Colonic mucosa (tissue), 4 donors: ENCODE measurements around the gene MUSTN1. TPM values are rescaled to one million over a fixed set of nuclear protein-coding genes. Genes with fewer than 3 reads are reported as not detected.

Source experiments
- DNase-seq: peaks from one replicate; pipeline ENCODE4 v3.0.0-alpha.2; 2020
- H3K27ac ChIP-seq: fragments of 200-600 bp; one replicate; pipeline ENCODE4 v1.8.0; 2021
- H3K27me3 ChIP-seq: fragments of 200-600 bp; one replicate; pipeline ENCODE4 v1.8.0; 2021
- H3K36me3 ChIP-seq: fragments of 200-600 bp; one replicate; pipeline ENCODE4 v1.8.0; 2021
- H3K4me1 ChIP-seq: fragments of 200-600 bp; one replicate; pipeline ENCODE4 v1.8.0; 2021; ENCODE audit warnings: mild to moderate bottlenecking
- H3K4me3 ChIP-seq: fragments of 200-600 bp; one replicate; pipeline ENCODE4 v1.8.0; 2021
- H3K9ac ChIP-seq, 2 donors: one replicate each; pipeline ENCODE4 v1.7.0; 2013; ENCODE audit warnings: control low read depth in 2 of 2, low read depth in 2 of 2, low read length in 2 of 2
- H3K9me3 ChIP-seq: fragments of 200-600 bp; one replicate; pipeline ENCODE4 v1.8.0; 2021
- intact Hi-C: fragments of 100-400 bp; cut with DNase I; formaldehyde crosslinking; loops from one replicate; pipeline ENCODE4 v1.14.1; 2022
- total RNA-seq, 2 donors: library from RNA; stranded (reverse); fragmentation: NEBNext Ultra II Directional in 1 of 2; extraction: Animal tissue kit (Norgen Biotek cat#: 25700) in 1 of 2; gene quantifications; one replicate each; pipeline ENCODE4 v1.2.1, GENCODE V29; 2021
- TF ChIP-seq, protein P1 (sequence below): fragments of 200-600 bp; IDR thresholded peaks from one replicate; pipeline ENCODE4 v1.8.0; 2022; ENCODE audit warnings: antibody characterized with exemption, mild to moderate bottlenecking
- donor health status: healthy.
- donor health status: DM: no; HTN: no; CAD: no.
- donor health status: DM: no; HTN: no; CAD: no.

The MUSTN1 gene
- total RNA-seq: 1 to 10 TPM; 1.5 to 3.2 TPM

DNA sequence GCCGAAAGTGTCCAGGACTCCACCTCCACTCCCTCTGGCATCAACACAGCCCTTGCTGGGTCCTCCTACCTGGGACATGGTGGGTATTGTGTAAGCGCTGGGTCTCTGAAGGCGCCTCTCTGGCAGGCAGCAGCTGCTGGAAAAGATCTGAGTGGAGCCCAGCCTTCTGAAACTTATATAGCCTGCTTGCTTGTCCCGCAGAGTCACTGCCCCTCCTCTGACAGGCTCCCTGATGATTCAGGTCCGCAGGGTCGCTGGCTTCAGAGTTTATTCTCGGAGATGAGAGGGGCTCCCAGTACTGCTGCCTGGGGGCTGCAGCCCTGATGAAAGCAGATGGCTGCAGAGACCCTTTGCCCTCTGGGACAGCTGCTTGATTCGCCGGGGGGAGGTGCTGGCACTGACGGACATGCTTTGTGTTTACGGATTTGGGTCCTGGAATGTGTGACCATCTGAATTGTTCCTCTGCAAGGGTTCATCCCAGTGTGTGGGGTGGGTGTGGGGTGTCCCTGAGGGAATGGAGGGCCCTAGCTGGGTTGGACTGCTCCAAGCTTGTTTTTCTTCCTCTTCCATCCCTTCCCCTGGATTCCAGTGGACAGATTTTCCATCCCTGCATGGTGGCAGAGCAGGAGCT, at the start of gene MUSTN1:
Gene MUSTN1 (minus strand): TSS at position 149 of the 631 bp plus-strand sequence. CDS start 71 bp downstream, at position 78.
- Histone ChIP-seq H3K9ac (no peak within 1 kb of the TSS), H3K27ac (no peak within 1 kb of the TSS), H3K9me3 (no peaks in the 10 kb centered on the region), H3K27me3 (no peaks in the 10 kb centered on the region), H3K36me3 (no peaks in the 10 kb centered on the region), H3K4me1 (no peaks in the 10 kb centered on the region), H3K4me3 (no peak within 1 kb of the TSS)
- no peak for DNase-seq
- TF ChIP-seq, protein P1, sequence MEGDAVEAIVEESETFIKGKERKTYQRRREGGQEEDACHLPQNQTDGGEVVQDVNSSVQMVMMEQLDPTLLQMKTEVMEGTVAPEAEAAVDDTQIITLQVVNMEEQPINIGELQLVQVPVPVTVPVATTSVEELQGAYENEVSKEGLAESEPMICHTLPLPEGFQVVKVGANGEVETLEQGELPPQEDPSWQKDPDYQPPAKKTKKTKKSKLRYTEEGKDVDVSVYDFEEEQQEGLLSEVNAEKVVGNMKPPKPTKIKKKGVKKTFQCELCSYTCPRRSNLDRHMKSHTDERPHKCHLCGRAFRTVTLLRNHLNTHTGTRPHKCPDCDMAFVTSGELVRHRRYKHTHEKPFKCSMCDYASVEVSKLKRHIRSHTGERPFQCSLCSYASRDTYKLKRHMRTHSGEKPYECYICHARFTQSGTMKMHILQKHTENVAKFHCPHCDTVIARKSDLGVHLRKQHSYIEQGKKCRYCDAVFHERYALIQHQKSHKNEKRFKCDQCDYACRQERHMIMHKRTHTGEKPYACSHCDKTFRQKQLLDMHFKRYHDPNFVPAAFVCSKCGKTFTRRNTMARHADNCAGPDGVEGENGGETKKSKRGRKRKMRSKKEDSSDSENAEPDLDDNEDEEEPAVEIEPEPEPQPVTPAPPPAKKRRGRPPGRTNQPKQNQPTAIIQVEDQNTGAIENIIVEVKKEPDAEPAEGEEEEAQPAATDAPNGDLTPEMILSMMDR: no peak
- intact Hi-C loops: no loop called here

DNA sequence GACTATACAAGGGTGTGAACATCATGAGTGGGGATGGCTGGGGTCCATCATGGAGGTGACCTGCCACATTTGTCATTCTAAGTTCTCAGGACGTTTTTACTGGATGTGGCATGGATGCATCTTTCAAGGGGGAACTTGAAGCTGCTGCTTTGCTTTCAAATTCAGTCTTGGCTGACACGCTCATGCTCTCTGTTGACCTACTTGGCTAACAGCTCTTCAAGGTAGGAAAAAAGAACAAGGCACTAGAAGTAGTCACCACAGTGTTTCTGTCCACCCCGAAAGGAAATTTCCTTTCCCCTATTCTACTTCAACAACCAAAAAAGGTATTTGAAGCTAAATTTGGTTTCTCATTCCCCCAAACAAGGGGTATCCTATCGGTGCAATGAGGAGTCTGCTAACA, 47.6 kb upstream of the MUSTN1 start:
- H3K9ac ChIP-seq: no peak overlapping the region
- H3K27me3 ChIP-seq: no peaks in the 10 kb centered on the region
- no peak for DNase-seq
- H3K4me1 ChIP-seq: no peaks in the 10 kb centered on the region
- no peak overlapping the region for H3K4me3 ChIP-seq
- H3K36me3 ChIP-seq: no peaks in the 10 kb centered on the region
- no peaks in the 10 kb centered on the region for H3K9me3 ChIP-seq
- no peak overlapping the region for H3K27ac ChIP-seq
- intact Hi-C loops: no loop called here
- TF ChIP-seq, protein P1: no peak

DNA sequence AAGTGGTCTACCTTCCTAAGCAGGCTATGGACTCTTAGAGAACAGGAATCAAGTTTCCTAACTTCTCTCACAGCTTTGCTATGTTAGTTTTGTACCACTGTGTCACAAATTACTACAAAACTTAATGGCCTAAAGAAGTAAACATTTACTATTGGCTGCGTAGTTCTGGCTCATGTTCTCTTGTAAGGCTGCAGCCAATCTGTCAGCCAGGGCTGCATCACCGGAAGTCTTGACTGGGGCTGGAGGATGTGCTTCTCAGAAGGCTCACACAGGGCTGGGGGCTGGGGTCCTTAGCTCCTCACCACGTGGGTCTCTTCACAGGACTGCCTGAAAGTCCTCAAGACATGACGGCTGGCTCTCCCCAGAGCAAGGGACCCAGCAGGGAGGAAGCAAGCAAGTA, 47.1 kb upstream of the MUSTN1 start:
- Histone ChIP-seq H3K4me1 (no peaks in the 10 kb centered on the region), H3K27ac (no peak overlapping the region), H3K27me3 (no peaks in the 10 kb centered on the region), H3K9me3 (no peaks in the 10 kb centered on the region), H3K9ac (no peak overlapping the region), H3K4me3 (no peak overlapping the region), H3K36me3 (no peaks in the 10 kb centered on the region)
- TF ChIP-seq, protein P1: no peak
- DNase-seq: no peak
- intact Hi-C loops: no loop called here

DNA sequence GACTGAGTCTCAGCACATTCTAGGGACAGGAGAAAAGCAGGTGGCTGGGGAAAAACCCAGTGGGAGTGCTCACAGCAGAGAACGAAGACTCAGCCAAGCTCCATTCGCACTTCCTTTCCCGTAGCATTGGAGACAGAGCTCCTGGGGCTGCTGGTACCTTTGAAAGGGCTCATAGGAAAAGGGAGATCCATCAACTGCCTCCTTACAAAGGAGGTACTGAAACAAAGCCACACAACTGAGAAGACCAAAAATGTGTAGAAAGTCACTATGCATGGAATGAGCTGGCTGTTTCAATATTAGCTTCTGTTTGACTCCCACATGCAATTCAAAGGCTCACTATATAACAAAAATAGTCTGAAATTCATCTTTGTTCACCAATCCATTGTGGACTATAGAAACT, 45.7 kb upstream of the MUSTN1 start:
- Histone ChIP-seq H3K27me3 (no peaks in the 10 kb centered on the region), H3K9me3 (no peaks in the 10 kb centered on the region), H3K4me1 (no peaks in the 10 kb centered on the region), H3K4me3 (no peak overlapping the region), H3K36me3 (no peaks in the 10 kb centered on the region), H3K27ac (no peak overlapping the region), H3K9ac (no peak overlapping the region)
- intact Hi-C loops: no loop called here
- TF ChIP-seq, protein P1: no peak
- no peak for DNase-seq

DNA sequence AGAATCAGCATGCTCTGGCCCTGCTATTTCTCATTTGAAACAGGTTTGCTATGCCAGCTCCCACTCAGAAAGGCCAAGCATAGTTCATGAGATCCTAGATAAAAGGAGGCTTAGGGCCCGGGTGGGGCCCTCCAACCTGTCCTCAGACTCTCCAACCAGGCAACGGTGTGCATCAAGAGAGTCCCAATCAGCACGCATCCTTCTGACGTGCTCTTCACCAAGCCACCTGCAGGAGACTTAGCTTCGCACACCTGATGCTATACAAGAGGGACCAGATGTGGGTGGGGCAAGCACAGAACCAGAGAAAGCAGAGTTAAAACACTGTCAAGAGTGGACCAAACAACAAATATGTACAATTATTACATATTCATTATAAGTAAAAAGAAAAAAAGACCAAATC, 45.2 kb upstream of the MUSTN1 start:
- H3K4me1 ChIP-seq: no peaks in the 10 kb centered on the region
- no peak overlapping the region for H3K27ac ChIP-seq
- intact Hi-C loops: no loop called here
- DNase-seq: no peak
- no peaks in the 10 kb centered on the region for H3K36me3 ChIP-seq
- TF ChIP-seq, protein P1: no peak
- H3K27me3 ChIP-seq: no peaks in the 10 kb centered on the region
- no peak overlapping the region for H3K9ac ChIP-seq
- no peak overlapping the region for H3K4me3 ChIP-seq
- H3K9me3 ChIP-seq: no peaks in the 10 kb centered on the region
